ENCODE results near the gene ARSB. TPM values are rescaled to one million over a fixed set of nuclear protein-coding genes. Genes with fewer than 3 reads are reported as not detected.
"Not testable (repeated sequence)": the region's sequence is repeated elsewhere in the genome, so short reads cannot be mapped to it uniquely, and the experiment has no call there.

Gene ARSB
- total RNA-seq, 1 donor from 2014 or later = 23.5 TPM

DNA sequence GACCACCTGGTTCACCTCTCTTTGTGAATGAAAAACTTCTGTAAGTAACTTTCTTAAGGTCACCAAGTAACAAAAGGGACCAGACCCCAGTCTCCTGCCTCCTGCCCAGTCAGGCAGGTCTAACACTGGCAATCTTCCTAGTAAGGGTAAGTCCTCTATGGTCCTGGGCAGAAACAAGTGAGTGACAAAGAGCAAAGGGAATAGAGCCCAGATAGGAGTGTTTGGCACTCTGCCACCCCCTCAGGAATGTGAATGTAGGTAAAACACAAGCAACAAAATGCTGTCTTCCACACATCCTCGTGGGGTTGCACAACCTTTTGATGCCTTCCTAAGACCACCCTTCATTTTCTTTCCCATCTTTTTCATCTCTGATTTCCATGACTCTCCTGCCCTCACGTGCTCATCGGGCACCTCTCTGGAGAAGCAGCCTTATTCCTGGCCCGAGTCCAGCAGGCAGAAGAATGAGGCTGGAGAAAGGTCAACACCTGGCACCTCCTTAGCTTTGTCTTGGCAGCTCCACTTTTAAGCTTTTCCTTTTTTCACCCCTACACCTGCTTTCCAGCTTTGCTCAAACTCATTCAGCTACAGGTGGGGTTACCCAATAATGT lies 246.3 kb downstream of the ARSB start:
- Mint-ChIP-seq H3K36me3 (ENCODE audit: unreplicated experiment) (peaks cover 4% of the 10 kb centered on the region), H3K4me1 (ENCODE audit: low read depth, unreplicated experiment) (no peaks in the 10 kb centered on the region), H3K27me3 (ENCODE audit: unreplicated experiment) (no peaks in the 10 kb centered on the region), H3K27ac (ENCODE audit: unreplicated experiment) (no peak overlapping the region), H3K9me3 (ENCODE audit: unreplicated experiment) (no peaks in the 10 kb centered on the region), H3K4me3 (ENCODE audit: unreplicated experiment) (no peak overlapping the region)
- TF ChIP-seq, protein P1, sequence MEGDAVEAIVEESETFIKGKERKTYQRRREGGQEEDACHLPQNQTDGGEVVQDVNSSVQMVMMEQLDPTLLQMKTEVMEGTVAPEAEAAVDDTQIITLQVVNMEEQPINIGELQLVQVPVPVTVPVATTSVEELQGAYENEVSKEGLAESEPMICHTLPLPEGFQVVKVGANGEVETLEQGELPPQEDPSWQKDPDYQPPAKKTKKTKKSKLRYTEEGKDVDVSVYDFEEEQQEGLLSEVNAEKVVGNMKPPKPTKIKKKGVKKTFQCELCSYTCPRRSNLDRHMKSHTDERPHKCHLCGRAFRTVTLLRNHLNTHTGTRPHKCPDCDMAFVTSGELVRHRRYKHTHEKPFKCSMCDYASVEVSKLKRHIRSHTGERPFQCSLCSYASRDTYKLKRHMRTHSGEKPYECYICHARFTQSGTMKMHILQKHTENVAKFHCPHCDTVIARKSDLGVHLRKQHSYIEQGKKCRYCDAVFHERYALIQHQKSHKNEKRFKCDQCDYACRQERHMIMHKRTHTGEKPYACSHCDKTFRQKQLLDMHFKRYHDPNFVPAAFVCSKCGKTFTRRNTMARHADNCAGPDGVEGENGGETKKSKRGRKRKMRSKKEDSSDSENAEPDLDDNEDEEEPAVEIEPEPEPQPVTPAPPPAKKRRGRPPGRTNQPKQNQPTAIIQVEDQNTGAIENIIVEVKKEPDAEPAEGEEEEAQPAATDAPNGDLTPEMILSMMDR (IDR thresholded peaks at IDR 0.05; ENCODE audit: partially characterized antibody, unreplicated experiment) = no peak
- DNase-seq = no peak

DNA sequence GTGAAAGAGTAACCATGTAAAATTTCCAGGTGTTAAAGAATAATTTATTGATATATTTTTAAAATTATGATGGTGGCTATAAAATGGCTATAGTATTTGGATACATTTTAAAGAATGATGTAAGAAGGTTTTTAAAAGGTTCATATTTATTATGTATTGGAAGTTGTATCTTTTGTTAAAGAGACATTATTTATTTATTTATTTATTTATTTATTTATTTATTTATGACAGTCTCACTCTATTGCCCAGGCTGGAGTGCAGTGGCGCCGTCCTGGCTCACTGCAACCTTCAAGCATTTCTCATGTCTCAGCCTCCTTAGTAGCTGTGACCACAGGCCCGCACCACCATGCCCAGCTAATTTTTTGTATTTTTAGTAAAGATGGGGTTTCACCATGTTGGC lies 247.0 kb downstream of the ARSB start:
- peaks cover 4% of the 10 kb centered on the region for H3K36me3 Mint-ChIP-seq (ENCODE audit: unreplicated experiment)
- no peak overlapping the region for H3K27ac Mint-ChIP-seq (ENCODE audit: unreplicated experiment)
- no peaks in the 10 kb centered on the region for H3K27me3 Mint-ChIP-seq (ENCODE audit: unreplicated experiment)

DNA sequence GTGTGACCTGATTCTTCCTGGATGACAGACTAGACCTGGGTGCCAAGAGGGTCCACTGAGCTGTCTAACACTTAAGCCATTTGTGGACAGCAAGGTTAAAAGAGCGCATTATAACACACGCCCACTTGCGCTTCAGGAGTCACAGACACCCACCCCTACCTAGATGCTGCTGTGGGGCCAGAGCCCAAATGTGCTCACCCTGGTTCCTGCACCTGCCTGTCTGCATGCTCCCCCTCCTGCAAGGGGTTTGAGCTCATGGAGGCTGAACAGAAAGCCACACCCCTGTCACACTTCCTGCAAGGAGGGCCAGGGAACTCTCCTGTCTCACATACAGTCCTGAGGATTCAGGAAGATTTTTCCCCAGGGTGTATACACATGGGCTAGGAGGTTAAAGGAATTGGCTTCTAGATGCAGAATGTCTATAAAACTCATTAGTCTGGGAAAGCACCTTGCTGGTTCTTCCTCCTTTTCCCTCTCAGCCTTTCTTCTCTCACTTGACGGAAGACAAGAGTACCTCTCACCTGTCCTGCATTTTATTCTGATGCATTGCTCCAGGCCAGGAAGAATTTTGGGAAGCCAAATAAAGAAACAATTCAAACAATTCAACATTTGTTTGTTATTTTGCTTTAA lies 249.2 kb downstream of the ARSB start:
- no peak overlapping the region for H3K4me3 Mint-ChIP-seq (ENCODE audit: unreplicated experiment)
- H3K27me3 Mint-ChIP-seq (ENCODE audit: unreplicated experiment) = no peaks in the 10 kb centered on the region
- H3K4me1 Mint-ChIP-seq (ENCODE audit: low read depth, unreplicated experiment) = peaks cover 3% of the 10 kb centered on the region
- no peak for DNase-seq
- no peak overlapping the region for H3K27ac Mint-ChIP-seq (ENCODE audit: unreplicated experiment)
- no peaks in the 10 kb centered on the region for H3K9me3 Mint-ChIP-seq (ENCODE audit: unreplicated experiment)
- TF ChIP-seq, protein P1 (IDR thresholded peaks at IDR 0.05; ENCODE audit: partially characterized antibody, unreplicated experiment) = no peak
- peaks cover 4% of the 10 kb centered on the region for H3K36me3 Mint-ChIP-seq (ENCODE audit: unreplicated experiment)

More for the DNA sequence above, 247.0 kb downstream of the ARSB start:
- no peaks in the 10 kb centered on the region for H3K9me3 Mint-ChIP-seq (ENCODE audit: unreplicated experiment)
- TF ChIP-seq, protein P1 (IDR thresholded peaks at IDR 0.05; ENCODE audit: partially characterized antibody, unreplicated experiment) = no peak
- no peaks in the 10 kb centered on the region for H3K4me1 Mint-ChIP-seq (ENCODE audit: low read depth, unreplicated experiment)
- no peak for DNase-seq
- no peak overlapping the region for H3K4me3 Mint-ChIP-seq (ENCODE audit: unreplicated experiment)

DNA sequence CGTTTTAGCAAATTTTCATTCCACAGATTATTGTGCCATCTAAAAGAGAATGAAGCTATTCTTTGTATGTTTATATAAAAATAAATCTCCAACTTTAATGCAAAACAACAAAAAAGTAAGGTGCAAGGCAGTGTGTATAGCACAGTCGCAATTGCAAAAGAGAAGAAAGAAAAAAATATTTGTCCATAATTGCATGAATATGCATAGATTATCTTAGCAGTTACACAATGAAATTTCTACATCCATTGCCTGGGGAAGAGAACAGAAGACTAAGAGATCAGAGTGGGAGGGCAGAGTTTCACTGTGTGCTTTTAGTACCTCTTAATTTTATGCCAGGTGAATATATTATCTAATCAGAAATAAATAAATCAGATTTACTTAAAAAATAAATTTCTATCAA lies 250.2 kb downstream of the ARSB start:
- Mint-ChIP-seq H3K4me1 (ENCODE audit: low read depth, unreplicated experiment) (peaks cover 5% of the 10 kb centered on the region), H3K4me3 (ENCODE audit: unreplicated experiment) (no peak overlapping the region), H3K9me3 (ENCODE audit: unreplicated experiment) (no peaks in the 10 kb centered on the region), H3K36me3 (ENCODE audit: unreplicated experiment) (peaks cover 4% of the 10 kb centered on the region), H3K27ac (ENCODE audit: unreplicated experiment) (no peak overlapping the region), H3K27me3 (ENCODE audit: unreplicated experiment) (no peaks in the 10 kb centered on the region)
- no peak for DNase-seq
- TF ChIP-seq, protein P1 (IDR thresholded peaks at IDR 0.05; ENCODE audit: partially characterized antibody, unreplicated experiment) = no peak

DNA sequence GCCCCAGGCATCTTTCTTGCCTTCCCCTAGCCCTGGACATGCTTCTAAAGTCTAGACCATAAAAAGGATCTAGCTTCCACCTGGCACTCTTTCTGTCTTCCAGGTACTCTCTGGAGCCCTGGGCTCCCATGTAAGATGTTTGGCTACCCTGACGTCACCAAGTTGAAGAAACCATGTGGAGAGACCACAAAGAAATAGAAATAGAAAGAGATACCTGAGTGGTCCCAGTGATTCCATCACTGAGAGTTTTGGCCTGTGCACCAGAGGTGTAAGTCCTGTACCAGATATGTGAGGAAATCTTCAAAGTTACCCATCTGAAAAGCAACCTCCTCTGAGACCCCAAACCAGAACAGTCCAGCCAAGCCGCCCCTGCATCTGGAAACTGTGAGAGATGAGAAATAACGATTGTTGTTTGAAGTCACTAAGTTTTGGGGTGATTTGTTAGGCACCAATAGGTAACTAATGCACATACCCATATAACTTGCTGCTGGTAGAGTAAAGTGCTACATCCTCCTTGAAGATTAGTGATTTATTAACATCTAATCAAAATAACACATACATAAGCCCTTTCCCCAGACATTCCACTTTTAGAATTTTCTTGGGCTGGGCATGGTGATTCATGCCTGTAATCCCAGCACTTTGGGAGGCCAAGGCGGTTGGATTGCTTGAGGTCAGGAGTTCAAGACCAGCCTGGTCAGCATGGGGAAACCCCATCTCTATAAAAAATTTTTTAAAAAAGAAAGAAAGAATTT lies 250.8 kb downstream of the ARSB start:
- no peak for DNase-seq
- peaks cover 5% of the 10 kb centered on the region for H3K4me1 Mint-ChIP-seq (ENCODE audit: low read depth, unreplicated experiment)
- H3K36me3 Mint-ChIP-seq (ENCODE audit: unreplicated experiment) = peaks cover 4% of the 10 kb centered on the region
- no peak overlapping the region for H3K4me3 Mint-ChIP-seq (ENCODE audit: unreplicated experiment)
- no peak overlapping the region for H3K27ac Mint-ChIP-seq (ENCODE audit: unreplicated experiment)
- TF ChIP-seq, protein P1 (IDR thresholded peaks at IDR 0.05; ENCODE audit: partially characterized antibody, unreplicated experiment) = no peak
- no peaks in the 10 kb centered on the region for H3K27me3 Mint-ChIP-seq (ENCODE audit: unreplicated experiment)
- H3K9me3 Mint-ChIP-seq (ENCODE audit: unreplicated experiment) = no peaks in the 10 kb centered on the region

DNA sequence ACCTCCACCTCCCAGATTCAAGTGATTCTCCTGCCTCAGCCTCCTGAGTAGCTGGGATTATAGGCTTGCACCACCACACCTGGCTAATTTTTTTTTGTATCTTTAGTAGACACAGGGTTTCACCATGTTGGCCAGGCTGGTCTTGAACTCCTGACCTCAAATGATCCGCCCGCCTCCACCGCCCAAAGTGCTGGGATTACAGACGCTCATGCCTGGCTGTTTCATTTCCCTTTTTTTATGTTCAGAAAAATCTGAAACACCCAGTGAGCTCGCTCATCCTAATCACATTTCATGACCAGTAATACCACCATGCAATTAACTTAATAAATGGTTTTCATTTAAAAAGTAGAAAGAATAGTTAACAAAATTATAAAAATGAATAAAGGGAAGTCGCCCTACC lies 252.4 kb downstream of the ARSB start:
- H3K27ac Mint-ChIP-seq (ENCODE audit: unreplicated experiment); H3K27me3 Mint-ChIP-seq (ENCODE audit: unreplicated experiment); H3K36me3 Mint-ChIP-seq (ENCODE audit: unreplicated experiment); H3K4me3 Mint-ChIP-seq (ENCODE audit: unreplicated experiment); H3K4me1 Mint-ChIP-seq (ENCODE audit: low read depth, unreplicated experiment); DNase-seq; H3K9me3 Mint-ChIP-seq (ENCODE audit: unreplicated experiment): not testable (repeated sequence)
